ENCODE measurements around the gene SLC19A1. TPM values are rescaled to one million over a fixed set of nuclear protein-coding genes. Genes with fewer than 3 reads are reported as not detected.

The SLC19A1 gene
- total RNA-seq, 1 donor from 2014 or later = 6.5 TPM

DNA sequence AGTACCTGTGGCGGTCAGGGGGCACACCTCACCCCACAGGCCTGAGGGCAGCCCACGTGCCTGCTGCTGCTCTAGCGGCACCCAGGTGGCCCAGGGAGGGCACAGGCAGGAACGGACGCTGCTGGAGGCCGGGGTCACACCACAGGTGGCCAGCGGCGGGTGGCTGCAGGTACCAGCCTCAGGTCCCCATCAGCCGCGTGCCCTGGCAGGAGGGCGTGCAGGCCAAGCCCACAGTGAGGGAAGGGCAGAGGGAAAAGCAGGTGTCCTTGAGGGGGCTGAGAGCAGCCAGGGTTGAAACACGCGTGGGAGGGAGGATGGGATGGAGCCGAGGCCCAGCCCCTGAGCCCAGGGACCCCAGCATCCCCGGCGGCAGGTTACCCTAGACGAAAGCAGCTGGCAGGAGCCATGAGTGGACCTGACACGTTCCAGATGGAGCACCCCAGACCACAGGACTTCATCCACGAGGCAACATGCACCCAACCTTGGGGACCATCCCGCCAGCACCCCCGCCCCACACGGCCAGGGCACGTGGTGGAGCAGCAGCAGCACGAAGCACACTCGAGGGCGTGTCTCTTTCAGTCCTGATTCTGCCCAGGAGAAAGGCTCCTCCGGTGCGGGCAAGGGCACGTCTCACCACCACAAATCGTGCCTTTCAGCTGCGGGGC lies 3.7 kb downstream of the SLC19A1 start:
- no peaks in the 10 kb centered on the region for H3K27me3 Mint-ChIP-seq (ENCODE audit: low read depth)
- TF ChIP-seq, protein P1, sequence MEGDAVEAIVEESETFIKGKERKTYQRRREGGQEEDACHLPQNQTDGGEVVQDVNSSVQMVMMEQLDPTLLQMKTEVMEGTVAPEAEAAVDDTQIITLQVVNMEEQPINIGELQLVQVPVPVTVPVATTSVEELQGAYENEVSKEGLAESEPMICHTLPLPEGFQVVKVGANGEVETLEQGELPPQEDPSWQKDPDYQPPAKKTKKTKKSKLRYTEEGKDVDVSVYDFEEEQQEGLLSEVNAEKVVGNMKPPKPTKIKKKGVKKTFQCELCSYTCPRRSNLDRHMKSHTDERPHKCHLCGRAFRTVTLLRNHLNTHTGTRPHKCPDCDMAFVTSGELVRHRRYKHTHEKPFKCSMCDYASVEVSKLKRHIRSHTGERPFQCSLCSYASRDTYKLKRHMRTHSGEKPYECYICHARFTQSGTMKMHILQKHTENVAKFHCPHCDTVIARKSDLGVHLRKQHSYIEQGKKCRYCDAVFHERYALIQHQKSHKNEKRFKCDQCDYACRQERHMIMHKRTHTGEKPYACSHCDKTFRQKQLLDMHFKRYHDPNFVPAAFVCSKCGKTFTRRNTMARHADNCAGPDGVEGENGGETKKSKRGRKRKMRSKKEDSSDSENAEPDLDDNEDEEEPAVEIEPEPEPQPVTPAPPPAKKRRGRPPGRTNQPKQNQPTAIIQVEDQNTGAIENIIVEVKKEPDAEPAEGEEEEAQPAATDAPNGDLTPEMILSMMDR (IDR thresholded peaks at IDR 0.05) = no peak

DNA sequence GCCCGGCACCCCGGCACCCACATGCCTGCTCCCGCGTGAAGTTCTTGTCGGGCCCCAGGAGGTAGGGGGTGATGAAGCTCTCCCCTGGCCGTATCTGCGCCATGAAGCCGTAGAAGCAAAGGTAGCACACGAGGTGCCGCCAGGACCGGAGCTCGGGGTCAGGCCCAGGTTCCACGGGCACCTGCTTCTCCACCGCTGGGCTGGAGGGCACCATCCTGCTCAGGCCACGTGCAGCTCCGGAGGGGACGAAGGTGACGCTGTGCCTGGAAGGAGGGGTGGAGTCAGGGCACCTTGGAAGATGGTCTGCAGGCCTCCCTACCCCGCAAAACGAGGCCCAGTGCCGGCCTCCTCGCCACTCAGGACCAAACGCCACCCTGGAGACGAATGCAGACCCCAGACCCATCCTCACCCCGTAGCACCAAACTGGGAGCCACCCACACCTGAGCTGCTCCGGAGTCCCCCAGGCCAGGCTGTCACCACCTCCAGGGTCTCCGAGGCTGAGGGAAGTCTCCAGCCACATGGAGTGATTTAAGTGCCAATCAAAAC lies 4.4 kb downstream of the SLC19A1 start:
- Mint-ChIP-seq H3K27me3 (ENCODE audit: low read depth) (no peaks in the 10 kb centered on the region), H3K27ac (ENCODE audit: unreplicated experiment) (no peak overlapping the region), H3K4me1 (ENCODE audit: low read depth) (peaks cover 5% of the 10 kb centered on the region), H3K9me3 (ENCODE audit: low read depth) (no peaks in the 10 kb centered on the region), H3K4me3 (ENCODE audit: unreplicated experiment) (no peak overlapping the region), H3K36me3 (ENCODE audit: low read depth) (peaks cover 1% of the 10 kb centered on the region)
- DNase-seq (ENCODE audit: low spot score) = peak; percentile 77
- TF ChIP-seq, protein P1 (IDR thresholded peaks at IDR 0.05) = no peak

More for the DNA sequence above, 3.7 kb downstream of the SLC19A1 start:
- no peak overlapping the region for H3K27ac Mint-ChIP-seq (ENCODE audit: unreplicated experiment)
- no peaks in the 10 kb centered on the region for H3K9me3 Mint-ChIP-seq (ENCODE audit: low read depth)
- peaks cover 5% of the 10 kb centered on the region for H3K4me1 Mint-ChIP-seq (ENCODE audit: low read depth)
- peaks cover 1% of the 10 kb centered on the region for H3K36me3 Mint-ChIP-seq (ENCODE audit: low read depth)
- peak; percentile 79 for DNase-seq (ENCODE audit: low spot score)
- H3K4me3 Mint-ChIP-seq (ENCODE audit: unreplicated experiment) = no peak overlapping the region

DNA sequence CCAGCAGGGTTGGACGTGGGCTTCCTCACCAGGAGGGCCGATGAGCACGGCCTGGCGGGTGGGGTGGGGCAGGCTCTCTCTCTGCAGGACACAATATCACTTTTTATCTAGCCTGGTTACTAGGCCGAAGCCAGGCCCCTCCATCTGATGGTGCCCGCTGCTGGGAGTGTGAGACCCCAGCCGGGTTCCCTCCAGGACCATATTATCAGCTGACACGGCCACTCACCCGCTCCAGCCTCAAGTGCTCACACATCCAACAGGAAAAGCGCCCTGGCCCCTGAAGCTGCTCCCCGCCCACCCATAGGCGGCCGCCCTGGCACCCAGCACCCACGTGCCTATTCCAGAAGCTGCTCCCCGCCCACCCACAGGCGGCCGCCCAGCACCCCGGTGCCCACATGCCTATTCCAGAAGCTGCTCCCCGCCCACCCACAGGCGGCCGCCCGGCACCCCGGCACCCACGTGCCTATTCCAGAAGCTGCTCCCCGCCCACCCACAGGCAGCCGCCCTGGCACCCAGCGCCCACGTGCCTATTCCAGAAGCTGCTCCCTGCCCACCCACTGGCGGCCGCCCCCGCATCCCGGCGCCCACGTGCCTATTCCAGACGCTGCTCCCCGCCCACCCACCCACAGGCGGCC lies 5.0 kb downstream of the SLC19A1 start:
- no peak overlapping the region for H3K27ac Mint-ChIP-seq (ENCODE audit: unreplicated experiment)
- no peaks in the 10 kb centered on the region for H3K9me3 Mint-ChIP-seq (ENCODE audit: low read depth)
- DNase-seq (ENCODE audit: low spot score) = peak; percentile 81
- peaks cover 1% of the 10 kb centered on the region for H3K36me3 Mint-ChIP-seq (ENCODE audit: low read depth)
- TF ChIP-seq, protein P1 (IDR thresholded peaks at IDR 0.05) = no peak
- no peaks in the 10 kb centered on the region for H3K27me3 Mint-ChIP-seq (ENCODE audit: low read depth)
- no peak overlapping the region for H3K4me3 Mint-ChIP-seq (ENCODE audit: unreplicated experiment)
- H3K4me1 Mint-ChIP-seq (ENCODE audit: low read depth) = peaks cover 5% of the 10 kb centered on the region

DNA sequence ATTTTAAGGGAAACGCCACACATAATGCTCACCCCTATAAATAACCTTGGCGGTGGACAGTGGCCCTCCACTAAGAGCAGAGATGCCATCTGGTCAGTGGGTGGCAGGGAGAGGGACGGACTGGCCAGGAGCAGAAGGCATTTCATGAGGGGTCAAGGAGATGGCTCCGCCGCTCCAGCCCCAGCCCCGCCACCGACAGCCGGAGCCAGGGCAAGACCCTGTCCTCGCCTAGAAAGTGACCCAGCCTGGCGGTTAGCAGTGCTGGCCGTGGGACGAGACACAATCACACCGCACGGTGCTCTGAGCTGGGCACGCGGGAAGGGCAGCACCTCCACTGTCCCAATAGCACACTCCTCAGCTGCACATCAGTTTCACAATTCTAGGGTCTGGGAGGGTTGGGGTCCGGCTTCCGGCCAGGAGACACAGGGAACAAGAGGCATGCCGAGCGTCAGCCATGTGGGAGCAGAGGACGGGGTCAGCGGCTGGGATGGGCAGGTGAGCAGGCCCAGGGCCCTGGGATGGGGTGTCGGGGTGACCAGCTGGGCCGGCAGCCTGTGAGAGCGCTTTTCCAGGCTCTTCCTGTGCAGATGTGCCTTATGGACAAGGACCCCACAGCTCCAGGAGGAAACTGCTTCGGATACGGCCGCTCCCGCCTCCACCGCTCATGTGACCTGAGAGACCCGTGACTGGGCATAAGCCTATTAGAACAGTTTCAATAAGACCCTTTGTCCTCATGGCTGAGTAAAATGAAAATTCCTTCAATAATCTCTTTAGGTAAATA lies 5.7 kb downstream of the SLC19A1 start:
- peak; percentile 90 for DNase-seq (ENCODE audit: low spot score)
- peaks cover 1% of the 10 kb centered on the region for H3K36me3 Mint-ChIP-seq (ENCODE audit: low read depth)
- TF ChIP-seq, protein P1 (IDR thresholded peaks at IDR 0.05) = no peak
- H3K4me1 Mint-ChIP-seq (ENCODE audit: low read depth) = peaks cover 5% of the 10 kb centered on the region
- H3K4me3 Mint-ChIP-seq (ENCODE audit: unreplicated experiment) = no peak overlapping the region
- no peaks in the 10 kb centered on the region for H3K9me3 Mint-ChIP-seq (ENCODE audit: low read depth)
- no peak overlapping the region for H3K27ac Mint-ChIP-seq (ENCODE audit: unreplicated experiment)
- no peaks in the 10 kb centered on the region for H3K27me3 Mint-ChIP-seq (ENCODE audit: low read depth)
